Neuron (in vitro differentiated cells): ENCODE results near the gene KSR2.
"Not testable (repeated sequence)": the region's sequence is repeated elsewhere in the genome, so short reads cannot be mapped to it uniquely, and the experiment has no call there.

Experiments used
- H2AFZ ChIP-seq: one replicate; pipeline ENCODE4 v1.6.1; 2013; ENCODE audit warnings: low read depth, mild to moderate bottlenecking, inconsistent platforms, low read length, moderate library complexity
- H3K27me3 ChIP-seq: one replicate; pipeline ENCODE4 v1.6.1; 2013; ENCODE audit warnings: low read length; ENCODE audit not compliant: insufficient read depth
- H3K36me3 ChIP-seq: one replicate; pipeline ENCODE4 v1.6.1; 2013; ENCODE audit warnings: low read length; ENCODE audit not compliant: insufficient read depth
- H3K4me1 ChIP-seq: one replicate; pipeline ENCODE4 v1.6.1; 2013; ENCODE audit warnings: low read length; ENCODE audit not compliant: insufficient read depth
- H3K4me3 ChIP-seq: 2 replicates; pipeline ENCODE4 v1.5.1; 2013; ENCODE audit warnings: mild to moderate bottlenecking, low read length, moderate library complexity
- H3K9me3 ChIP-seq: one replicate; pipeline ENCODE4 v1.6.1; 2013; ENCODE audit warnings: low read length

The KSR2 gene

DNA sequence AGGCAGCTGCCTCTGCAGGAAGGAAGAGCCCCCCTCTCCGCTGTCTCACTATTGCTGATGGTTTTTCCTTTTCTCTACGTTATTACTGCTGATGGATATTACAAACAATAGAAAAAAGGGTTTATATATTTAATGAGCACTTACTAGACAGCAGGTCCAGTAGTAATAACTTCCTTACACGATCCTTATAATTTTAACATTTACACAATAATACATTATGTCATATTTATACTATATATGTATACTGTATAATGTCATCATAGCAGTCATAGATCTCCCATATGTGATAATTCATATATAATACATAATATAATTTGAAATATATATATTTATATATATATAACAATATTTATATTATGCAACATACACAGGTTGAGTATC lies 92.4 kb downstream of the KSR2 start:
- Histone ChIP-seq H2AFZ (no peak overlapping the region), H3K27me3 (no peaks in the 10 kb centered on the region), H3K9me3 (no peaks in the 10 kb centered on the region), H3K4me1 (peaks cover 12% of the 10 kb centered on the region), H3K4me3 (peak overlapping the region; percentile 11), H3K36me3 (no peaks in the 10 kb centered on the region)

- Histone ChIP-seq H3K4me3 (peak overlapping the region; percentile 13), H2AFZ (no peak overlapping the region), H3K9me3 (no peaks in the 10 kb centered on the region), H3K27me3 (no peaks in the 10 kb centered on the region), H3K36me3 (no peaks in the 10 kb centered on the region), H3K4me1 (peaks cover 12% of the 10 kb centered on the region)
These were observed 92.9 kb downstream of the KSR2 start for GRCh38 chr12:117875744-117876435.

- Histone ChIP-seq H3K36me3 (no peaks in the 10 kb centered on the region), H2AFZ (no peak overlapping the region), H3K27me3 (no peaks in the 10 kb centered on the region), H3K9me3 (no peaks in the 10 kb centered on the region), H3K4me1 (peaks cover 12% of the 10 kb centered on the region), H3K4me3 (no peak overlapping the region)
These were observed 93.9 kb downstream of the KSR2 start for GRCh38 chr12:117874842-117875434.

DNA sequence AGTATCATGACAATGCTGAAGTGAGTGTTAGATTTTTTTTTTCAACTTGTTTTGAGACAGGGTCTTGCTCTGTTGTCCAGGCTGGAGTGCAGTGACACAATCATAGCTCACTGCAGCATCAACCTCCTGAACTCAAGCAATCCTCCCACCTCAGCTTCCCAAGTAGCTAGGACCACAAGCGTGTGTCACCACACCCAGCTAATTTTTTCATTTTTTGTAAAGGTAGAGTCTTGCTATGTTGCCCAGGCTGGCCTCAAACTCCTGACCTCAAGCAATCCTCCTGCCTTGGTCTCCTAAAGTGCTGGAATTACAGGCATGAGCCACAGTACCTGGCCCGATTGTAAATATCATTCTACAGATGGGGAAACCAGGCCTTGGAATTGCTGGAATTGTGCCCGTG lies 94.6 kb downstream of the KSR2 start:
- H3K27me3 ChIP-seq, H3K36me3 ChIP-seq, H3K9me3 ChIP-seq, H3K4me3 ChIP-seq, H2AFZ ChIP-seq: not testable (repeated sequence)
- H3K4me1 ChIP-seq, result peaks cover 12% of the 10 kb centered on the region

- H3K36me3 ChIP-seq, result no peaks in the 10 kb centered on the region
- no peak overlapping the region for H2AFZ ChIP-seq
- H3K4me3 ChIP-seq, result no peak overlapping the region
These were observed 96.1 kb downstream of the KSR2 start for GRCh38 chr12:117872546-117873169.

GRCh38 chr12:117869551-117869950 lies 99.2 kb downstream of the KSR2 start:
- H3K9me3 ChIP-seq, result no peaks in the 10 kb centered on the region
- no peaks in the 10 kb centered on the region for H3K36me3 ChIP-seq
- H3K4me3 ChIP-seq, result no peak overlapping the region
- no peak overlapping the region for H2AFZ ChIP-seq
- H3K4me1 ChIP-seq, result no peaks in the 10 kb centered on the region
- no peaks in the 10 kb centered on the region for H3K27me3 ChIP-seq

More at GRCh38 chr12:117872546-117873169, 96.1 kb downstream of the KSR2 start:
- Histone ChIP-seq H3K4me1 (peaks cover 12% of the 10 kb centered on the region), H3K9me3 (no peaks in the 10 kb centered on the region), H3K27me3 (no peaks in the 10 kb centered on the region)

DNA sequence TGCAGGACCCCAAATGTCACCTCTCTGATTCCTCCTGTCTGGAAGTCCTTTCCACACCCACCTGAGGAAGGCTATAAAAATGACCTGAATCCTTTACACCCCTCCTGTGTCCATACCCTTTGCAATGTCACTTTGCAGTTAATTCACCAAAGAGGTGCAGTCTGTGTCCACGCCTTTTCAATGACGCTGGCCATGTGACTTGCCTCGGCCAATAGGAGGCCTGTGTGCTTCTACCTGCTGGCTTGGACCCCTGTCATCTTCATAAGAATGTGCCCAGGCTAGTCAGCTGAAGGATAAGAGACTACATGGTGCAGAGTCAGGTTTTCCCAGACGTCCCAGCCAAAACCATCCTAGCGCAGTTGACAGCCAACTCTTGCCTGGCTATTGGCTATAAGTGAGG lies 101.4 kb downstream of the KSR2 start:
- H3K4me1 ChIP-seq, result no peaks in the 10 kb centered on the region
- no peak overlapping the region for H2AFZ ChIP-seq
- no peaks in the 10 kb centered on the region for H3K36me3 ChIP-seq
- H3K27me3 ChIP-seq, result no peaks in the 10 kb centered on the region
- no peak overlapping the region for H3K4me3 ChIP-seq
- no peaks in the 10 kb centered on the region for H3K9me3 ChIP-seq

GRCh38 chr12:117865505-117865904 lies 103.3 kb downstream of the KSR2 start:
- H2AFZ ChIP-seq, result no peak overlapping the region
- no peaks in the 10 kb centered on the region for H3K36me3 ChIP-seq
- H3K9me3 ChIP-seq, result no peaks in the 10 kb centered on the region
- H3K4me3 ChIP-seq, result no peak overlapping the region
- no peaks in the 10 kb centered on the region for H3K27me3 ChIP-seq
- no peaks in the 10 kb centered on the region for H3K4me1 ChIP-seq

DNA sequence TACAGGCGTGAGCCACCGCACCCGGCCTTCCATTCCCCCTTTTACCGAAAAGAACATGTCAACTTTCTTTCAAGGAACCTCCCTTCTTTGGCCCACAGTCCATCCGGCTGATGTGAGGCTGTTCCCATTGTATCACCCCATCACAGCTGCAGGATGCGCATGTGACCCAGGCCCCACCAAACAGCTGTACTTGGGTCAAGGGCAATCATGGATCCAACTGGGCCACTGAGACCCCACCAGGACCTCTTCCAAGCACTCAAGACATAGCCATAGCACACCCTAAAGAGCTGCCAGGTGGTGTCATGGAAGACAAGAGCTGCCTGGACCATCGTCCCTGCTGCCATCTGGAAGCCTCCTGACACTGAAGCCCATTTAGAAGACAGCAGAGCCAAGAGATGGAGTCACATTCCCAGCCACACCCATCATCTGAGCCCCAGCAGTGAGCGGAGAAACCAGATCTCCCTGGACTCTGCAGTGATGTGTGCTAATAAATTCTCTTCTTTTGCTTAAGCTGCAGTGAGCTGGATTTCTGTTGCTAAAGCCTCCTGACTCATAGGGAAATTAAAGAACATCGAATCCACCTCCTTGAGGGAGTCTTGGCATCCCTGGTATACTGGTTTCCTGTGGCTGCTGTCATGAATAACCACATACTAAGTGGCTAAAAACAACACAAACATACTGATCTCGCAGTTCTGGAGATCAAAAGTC lies 105.6 kb downstream of the KSR2 start:
- Histone ChIP-seq H2AFZ (no peak overlapping the region), H3K27me3 (no peaks in the 10 kb centered on the region), H3K9me3 (no peaks in the 10 kb centered on the region), H3K36me3 (no peaks in the 10 kb centered on the region), H3K4me1 (no peaks in the 10 kb centered on the region), H3K4me3 (no peak overlapping the region)

GRCh38 chr12:117861691-117862090 lies 107.1 kb downstream of the KSR2 start:
- Histone ChIP-seq H3K36me3 (no peaks in the 10 kb centered on the region), H3K27me3 (no peaks in the 10 kb centered on the region)

DNA sequence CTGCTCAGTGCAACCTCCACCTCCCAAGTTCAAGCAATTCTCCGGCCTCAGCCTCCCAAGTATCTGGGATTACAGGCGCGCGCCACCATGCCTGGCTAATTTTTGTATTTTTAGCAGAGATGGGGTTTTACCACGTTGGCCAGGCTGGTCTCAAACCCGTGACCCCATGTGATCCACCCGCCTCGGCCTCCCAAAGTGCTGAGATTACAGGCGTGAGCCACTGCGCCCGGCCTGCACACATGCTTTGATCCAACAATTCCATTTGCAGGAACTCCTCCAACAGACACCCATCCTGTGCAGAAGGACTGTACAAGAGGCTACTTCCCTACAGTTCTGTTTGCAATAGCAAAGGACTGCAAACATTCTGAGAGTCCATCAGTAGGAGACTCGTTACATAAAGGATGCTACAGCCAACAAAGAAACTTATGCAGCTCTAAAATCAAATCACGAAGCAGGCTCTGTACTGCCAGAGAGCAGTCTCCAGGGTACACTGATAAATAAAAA lies 108.0 kb downstream of the KSR2 start:
- H3K36me3 ChIP-seq, H3K27me3 ChIP-seq, H3K4me3 ChIP-seq, H2AFZ ChIP-seq, H3K9me3 ChIP-seq, H3K4me1 ChIP-seq: not testable (repeated sequence)

More at GRCh38 chr12:117861691-117862090, 107.1 kb downstream of the KSR2 start:
- no peaks in the 10 kb centered on the region for H3K9me3 ChIP-seq
- no peaks in the 10 kb centered on the region for H3K4me1 ChIP-seq
- no peak overlapping the region for H3K4me3 ChIP-seq
- no peak overlapping the region for H2AFZ ChIP-seq

- Histone ChIP-seq H3K27me3 (no peaks in the 10 kb centered on the region), H3K9me3 (no peaks in the 10 kb centered on the region), H3K4me3 (no peak overlapping the region), H3K4me1 (no peaks in the 10 kb centered on the region), H2AFZ (no peak overlapping the region), H3K36me3 (no peaks in the 10 kb centered on the region)
These were observed 108.7 kb downstream of the KSR2 start for GRCh38 chr12:117860111-117860510.
